MCF 10A (cell line): Measurements from ENCODE around the gene ESRRB. TPM values are rescaled to one million over a fixed set of nuclear protein-coding genes. Genes with fewer than 3 reads are reported as not detected.

Source experiments
- BruUV-seq: library from RNA; stranded (reverse); fragments of 400-500 nt; replicated peaks from 2 replicates; lab custom pipeline; 2021; lab: Mats Ljungman, UMichigan
- CTCF ChIA-PET: fragments of 300-600 bp; sonication (Branson Sonifier 250); formaldehyde crosslinking; extraction: SDS; loops from one replicate; lab custom pipeline; 2021; ENCODE audit warnings: antibody characterized with exemption, inconsistent platforms; lab: Yijun Ruan, JAX
- POLR2A ChIA-PET: fragments of 300-600, 350-650 bp; sonication (Branson Sonifier 250); formaldehyde crosslinking; extraction: SDS; loops from one replicate; lab custom pipeline; 2020; ENCODE audit warnings: antibody characterized with exemption, inconsistent platforms; lab: Yijun Ruan, JAX
- DNase-seq: peaks from one replicate; pipeline ENCODE4 v3.0.0-alpha.2; 2018; ENCODE audit not compliant: unreplicated experiment
- H3K27ac Mint-ChIP-seq: one replicate; pipeline ENCODE4 v1.8.0; 2022; ENCODE audit warnings: mild to moderate bottlenecking, low read depth, mixed read lengths; ENCODE audit not compliant: unreplicated experiment
- H3K27me3 Mint-ChIP-seq: one replicate; pipeline ENCODE4 v1.8.0; 2022; ENCODE audit warnings: mixed read lengths; ENCODE audit not compliant: insufficient read depth, unreplicated experiment
- H3K36me3 Mint-ChIP-seq: one replicate; pipeline ENCODE4 v1.8.0; 2022; ENCODE audit warnings: mild to moderate bottlenecking, moderate library complexity, mixed read lengths; ENCODE audit not compliant: insufficient read depth, unreplicated experiment
- H3K4me1 Mint-ChIP-seq: one replicate; pipeline ENCODE4 v1.8.0; 2022; ENCODE audit warnings: mixed read lengths; ENCODE audit not compliant: insufficient read depth, unreplicated experiment
- H3K4me3 Mint-ChIP-seq: one replicate; pipeline ENCODE4 v1.8.0; 2022; ENCODE audit warnings: mild to moderate bottlenecking, moderate library complexity, mixed read lengths; ENCODE audit not compliant: unreplicated experiment
- H3K9me3 Mint-ChIP-seq: one replicate; pipeline ENCODE4 v1.8.0; 2022; ENCODE audit warnings: mixed read lengths; ENCODE audit not compliant: unreplicated experiment
- intact Hi-C: fragments of 100-400 bp; cut with micrococcal nuclease; formaldehyde crosslinking; loops from 2 replicates; pipeline ENCODE4 v1.14.1; 2022
- total RNA-seq: library from RNA; stranded (reverse); gene quantifications from 2 replicates; pipeline ENCODE4 v1.2.3, GENCODE V29; 2022
- TF ChIP-seq, protein P1 (sequence below): fragments of 200-600 bp; IDR thresholded peaks from one replicate; pipeline ENCODE4 v1.8.0; 2022; ENCODE audit warnings: antibody characterized with exemption, mild to moderate bottlenecking; ENCODE audit not compliant: unreplicated experiment

Gene ESRRB
- total RNA-seq, 1 experiment from 2014 or later: 0.23 TPM

- H3K27me3 Mint-ChIP-seq: peaks cover 21% of the 10 kb centered on the region
- no peak overlapping the region for H3K4me3 Mint-ChIP-seq
- intact Hi-C loops: no loop called here
- CTCF ChIA-PET: interaction anchor here (0.6 kb wide), 2 partner anchors 25 to 241 kb away, joined by 3 to 4 read pairs; no protein-coding TSS in a partner anchor
- H3K36me3 Mint-ChIP-seq: no peaks in the 10 kb centered on the region
- H3K9me3 Mint-ChIP-seq: no peaks in the 10 kb centered on the region
- no peaks in the 10 kb centered on the region for H3K4me1 Mint-ChIP-seq
- BruUV-seq: no TSS peak
- no peak overlapping the region for H3K27ac Mint-ChIP-seq
- no peak for DNase-seq
- TF ChIP-seq, protein P1, sequence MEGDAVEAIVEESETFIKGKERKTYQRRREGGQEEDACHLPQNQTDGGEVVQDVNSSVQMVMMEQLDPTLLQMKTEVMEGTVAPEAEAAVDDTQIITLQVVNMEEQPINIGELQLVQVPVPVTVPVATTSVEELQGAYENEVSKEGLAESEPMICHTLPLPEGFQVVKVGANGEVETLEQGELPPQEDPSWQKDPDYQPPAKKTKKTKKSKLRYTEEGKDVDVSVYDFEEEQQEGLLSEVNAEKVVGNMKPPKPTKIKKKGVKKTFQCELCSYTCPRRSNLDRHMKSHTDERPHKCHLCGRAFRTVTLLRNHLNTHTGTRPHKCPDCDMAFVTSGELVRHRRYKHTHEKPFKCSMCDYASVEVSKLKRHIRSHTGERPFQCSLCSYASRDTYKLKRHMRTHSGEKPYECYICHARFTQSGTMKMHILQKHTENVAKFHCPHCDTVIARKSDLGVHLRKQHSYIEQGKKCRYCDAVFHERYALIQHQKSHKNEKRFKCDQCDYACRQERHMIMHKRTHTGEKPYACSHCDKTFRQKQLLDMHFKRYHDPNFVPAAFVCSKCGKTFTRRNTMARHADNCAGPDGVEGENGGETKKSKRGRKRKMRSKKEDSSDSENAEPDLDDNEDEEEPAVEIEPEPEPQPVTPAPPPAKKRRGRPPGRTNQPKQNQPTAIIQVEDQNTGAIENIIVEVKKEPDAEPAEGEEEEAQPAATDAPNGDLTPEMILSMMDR: no peak
- POLR2A ChIA-PET: no interaction called here
Measured at GRCh38 chr14:76434220-76434619, 58.3 kb downstream of the ESRRB start.

GRCh38 chr14:76439237-76439775 is 63.4 kb downstream of the ESRRB start:
- intact Hi-C loops: no loop called here
- TF ChIP-seq, protein P1: no peak
- H3K9me3 Mint-ChIP-seq: no peaks in the 10 kb centered on the region
- no peaks in the 10 kb centered on the region for H3K4me1 Mint-ChIP-seq
- no peaks in the 10 kb centered on the region for H3K36me3 Mint-ChIP-seq
- DNase-seq: no peak
- no TSS peak for BruUV-seq
- no peak overlapping the region for H3K27ac Mint-ChIP-seq
- ChIA-PET CTCF (no interaction called here), POLR2A (no interaction called here)
- no peak overlapping the region for H3K4me3 Mint-ChIP-seq
- H3K27me3 Mint-ChIP-seq: peaks cover 26% of the 10 kb centered on the region

DNA sequence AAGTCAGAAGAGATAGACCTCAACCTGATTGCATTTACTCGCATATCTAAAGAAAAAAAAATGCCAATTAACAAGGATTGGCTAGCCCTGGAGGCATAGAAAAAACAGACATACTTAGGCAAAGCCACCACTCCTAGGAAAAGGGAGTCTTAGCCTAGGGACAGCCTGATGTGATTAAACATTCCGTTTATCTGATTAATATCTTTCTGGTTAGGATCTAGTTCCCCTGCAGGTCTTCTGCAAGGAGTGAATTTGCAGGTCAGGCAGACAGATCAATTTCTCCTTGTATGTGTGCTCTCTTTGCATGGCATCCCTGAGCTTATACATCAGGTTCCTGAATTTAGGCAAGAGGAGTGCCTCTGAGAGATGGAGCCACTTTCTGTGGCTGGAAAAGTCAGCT is 70.5 kb downstream of the ESRRB start:
- Mint-ChIP-seq H3K4me3 (no peak overlapping the region), H3K4me1 (no peaks in the 10 kb centered on the region), H3K27me3 (peaks cover 21% of the 10 kb centered on the region), H3K9me3 (no peaks in the 10 kb centered on the region), H3K27ac (no peak overlapping the region), H3K36me3 (no peaks in the 10 kb centered on the region)
- no TSS peak for BruUV-seq
- no peak for DNase-seq
- POLR2A ChIA-PET: no interaction called here
- intact Hi-C loops: no loop called here
- CTCF ChIA-PET: no interaction called here
- TF ChIP-seq, protein P1: no peak

DNA sequence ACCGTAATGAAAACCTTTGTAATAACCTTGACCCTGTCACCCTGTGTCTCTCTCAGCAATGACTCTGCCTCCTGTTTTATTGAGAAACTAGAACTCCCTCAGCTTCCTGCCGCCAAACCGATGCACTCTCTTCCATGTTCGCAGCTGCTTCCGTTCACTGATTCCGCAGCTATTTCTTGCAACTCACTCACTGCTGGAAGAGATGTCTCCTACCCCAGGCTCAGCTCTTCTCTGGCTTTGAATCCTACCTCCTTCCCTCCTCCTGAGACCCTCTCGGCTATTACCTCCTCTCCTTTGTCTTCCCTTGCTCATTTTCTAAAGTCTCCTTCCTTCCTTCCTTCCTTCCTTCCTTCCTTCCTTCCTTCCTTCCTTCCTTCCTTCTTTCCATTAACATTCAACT is 71.0 kb downstream of the ESRRB start:
- H3K36me3 Mint-ChIP-seq: no peaks in the 10 kb centered on the region
- POLR2A ChIA-PET: no interaction called here
- H3K27me3 Mint-ChIP-seq: peaks cover 21% of the 10 kb centered on the region
- TF ChIP-seq, protein P1: no peak
- no peak overlapping the region for H3K27ac Mint-ChIP-seq
- H3K9me3 Mint-ChIP-seq: no peaks in the 10 kb centered on the region
- H3K4me1 Mint-ChIP-seq: no peaks in the 10 kb centered on the region
- BruUV-seq: no TSS peak
- CTCF ChIA-PET: interaction anchor here (0.5 to 0.7 kb wide), 2 partner anchors 263 to 396 kb away, joined by 4 read pairs; no protein-coding TSS in a partner anchor
- no peak for DNase-seq
- H3K4me3 Mint-ChIP-seq: no peak overlapping the region
- intact Hi-C loops: no loop called here
